ENCODE results near the gene CHSY1.

DNA sequence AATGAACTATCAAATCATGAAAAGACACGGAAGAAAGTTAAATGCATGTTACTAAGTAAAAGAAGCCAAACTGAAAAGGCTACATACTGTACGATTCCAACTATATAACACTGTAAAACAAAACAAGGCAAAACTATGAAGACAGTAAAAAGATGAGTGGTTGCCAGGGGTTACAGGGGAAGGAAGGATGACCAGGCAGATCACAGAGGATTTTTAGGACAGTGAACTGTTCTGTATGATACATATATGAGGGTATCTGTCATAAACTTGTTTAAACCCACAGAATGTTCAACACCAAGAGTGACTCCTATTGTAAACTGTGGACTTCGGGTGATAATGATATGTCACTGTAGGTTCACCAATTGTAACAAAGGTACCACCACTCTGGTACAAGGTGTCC is 60.6 kb downstream of the CHSY1 start:
- TF ChIP-seq, protein P1, sequence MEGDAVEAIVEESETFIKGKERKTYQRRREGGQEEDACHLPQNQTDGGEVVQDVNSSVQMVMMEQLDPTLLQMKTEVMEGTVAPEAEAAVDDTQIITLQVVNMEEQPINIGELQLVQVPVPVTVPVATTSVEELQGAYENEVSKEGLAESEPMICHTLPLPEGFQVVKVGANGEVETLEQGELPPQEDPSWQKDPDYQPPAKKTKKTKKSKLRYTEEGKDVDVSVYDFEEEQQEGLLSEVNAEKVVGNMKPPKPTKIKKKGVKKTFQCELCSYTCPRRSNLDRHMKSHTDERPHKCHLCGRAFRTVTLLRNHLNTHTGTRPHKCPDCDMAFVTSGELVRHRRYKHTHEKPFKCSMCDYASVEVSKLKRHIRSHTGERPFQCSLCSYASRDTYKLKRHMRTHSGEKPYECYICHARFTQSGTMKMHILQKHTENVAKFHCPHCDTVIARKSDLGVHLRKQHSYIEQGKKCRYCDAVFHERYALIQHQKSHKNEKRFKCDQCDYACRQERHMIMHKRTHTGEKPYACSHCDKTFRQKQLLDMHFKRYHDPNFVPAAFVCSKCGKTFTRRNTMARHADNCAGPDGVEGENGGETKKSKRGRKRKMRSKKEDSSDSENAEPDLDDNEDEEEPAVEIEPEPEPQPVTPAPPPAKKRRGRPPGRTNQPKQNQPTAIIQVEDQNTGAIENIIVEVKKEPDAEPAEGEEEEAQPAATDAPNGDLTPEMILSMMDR (IDR thresholded peaks at IDR 0.05): no peak
- no peak for TF ChIP-seq POLR2A (IDR thresholded peaks at IDR 0.05)
- TF ChIP-seq EP300 (IDR thresholded peaks at IDR 0.05): no peak
